Right lobe of liver (tissue), 6 donors: ENCODE data around the gene LAMC2. TPM values are rescaled to one million over a fixed set of nuclear protein-coding genes. Genes with fewer than 3 reads are reported as not detected.
A peak's percentile ranks its signal among the peaks of the same experiment; 100 is the strongest.

ENCODE experiments used
- ATAC-seq, 4 donors: fragments of 200-7000 bp; cut with Tn5 transposase; one replicate each; pipeline ENCODE4 v1.9.1; 2020; ENCODE audit warnings: mild to moderate bottlenecking in 4 of 4, moderate library complexity in 4 of 4
- DNase-seq, 3 donors: peaks; one replicate each; pipeline ENCODE4 v3.0.0-alpha.2; 2020
- H3K27ac ChIP-seq, 3 donors: fragments of 200-600 bp; one replicate each; pipeline ENCODE4 v1.8.0; 2022
- H3K27me3 ChIP-seq, 2 donors: fragments of 200-600 bp; one replicate each; pipeline ENCODE4 v1.8.0; 2022
- H3K36me3 ChIP-seq, 4 donors: fragments of 200-600 bp; sonication (generic) in 1 of 4; one replicate each; pipeline versions ENCODE4 v1.5.1 to v1.8.0; 2017 to 2022; ENCODE audit warnings: control low read depth in 1 of 4
- H3K4me1 ChIP-seq, 4 donors: fragments of 200-600 bp; sonication (generic) in 1 of 4; one replicate each; pipeline versions ENCODE4 v1.5.1 to v1.8.0; 2017 to 2022; ENCODE audit warnings: control low read depth in 1 of 4
- H3K4me3 ChIP-seq, 3 donors: fragments of 200-600 bp; one replicate each; pipeline ENCODE4 v1.8.0; 2022
- H3K9me3 ChIP-seq, 4 donors: fragments of 200-600 bp; sonication (generic) in 1 of 4; one replicate each; pipeline versions ENCODE4 v1.5.1 to v1.8.0; 2017 to 2022; ENCODE audit warnings: control low read depth in 1 of 4
- POLR2A ChIP-seq: fragments of 450-650 bp; IDR thresholded peaks from one replicate; pipeline ENCODE4 v1.6.1; 2017; ENCODE audit warnings: antibody characterized with exemption, mild to moderate bottlenecking
- WGBS: methylation state at CpG from one replicate; pipeline ENCODE4 v1.1.6; 2018; ENCODE audit warnings: low coverage, low lambda C conversion rate; ENCODE audit not compliant: insufficient coverage; ENCODE audit errors: missing lambda C conversion rate; 5-methylcytosine and 5-hydroxymethylcytosine counted together
- intact Hi-C, 2 donors: fragments of 100-400 bp; cut with DNase I; formaldehyde crosslinking; loops; one replicate each; pipeline versions ENCODE4 v1.11.2 to v1.14.1; 2022
- total RNA-seq, 6 experiments: library from RNA; depleted of rRNA in 2 of 6; stranded (reverse); fragments of >200 nt in 2 of 6; fragmentation: NEBNext Ultra II Directional in 3 of 6; extraction: Animal tissue kit (Norgen Biotek cat#: 25700) in 3 of 6; gene quantifications; one replicate each; pipeline versions ENCODE4 v1.1.0 to v1.2.4, GENCODE V29; 2016 to 2023
- TF ChIP-seq, protein P1 (sequence below), 4 donors: fragments of 200-600 bp in 3 of 4; fragments of 450-650 bp in 1 of 4; IDR thresholded peaks; one replicate each; pipeline versions ENCODE4 v1.5.1 to v1.8.0; 2016 to 2022; ENCODE audit warnings: antibody characterized with exemption in 4 of 4, mild to moderate bottlenecking in 2 of 4
- donor health status: DM: no; HTN: yes; CAD: no.
- donor health status: DM: no; HTN: no; CAD: no.
- donor health status: DM: no; HTN: no; CAD: no.
- donor health status: DM: no; HTN: yes; CAD: no.
- donor health status: DM: no; HTN: yes; CAD: no.

The LAMC2 gene
- total RNA-seq, 6 experiments from 2014 or later = 0.17 to 1.5 (median 0.49) TPM

DNA sequence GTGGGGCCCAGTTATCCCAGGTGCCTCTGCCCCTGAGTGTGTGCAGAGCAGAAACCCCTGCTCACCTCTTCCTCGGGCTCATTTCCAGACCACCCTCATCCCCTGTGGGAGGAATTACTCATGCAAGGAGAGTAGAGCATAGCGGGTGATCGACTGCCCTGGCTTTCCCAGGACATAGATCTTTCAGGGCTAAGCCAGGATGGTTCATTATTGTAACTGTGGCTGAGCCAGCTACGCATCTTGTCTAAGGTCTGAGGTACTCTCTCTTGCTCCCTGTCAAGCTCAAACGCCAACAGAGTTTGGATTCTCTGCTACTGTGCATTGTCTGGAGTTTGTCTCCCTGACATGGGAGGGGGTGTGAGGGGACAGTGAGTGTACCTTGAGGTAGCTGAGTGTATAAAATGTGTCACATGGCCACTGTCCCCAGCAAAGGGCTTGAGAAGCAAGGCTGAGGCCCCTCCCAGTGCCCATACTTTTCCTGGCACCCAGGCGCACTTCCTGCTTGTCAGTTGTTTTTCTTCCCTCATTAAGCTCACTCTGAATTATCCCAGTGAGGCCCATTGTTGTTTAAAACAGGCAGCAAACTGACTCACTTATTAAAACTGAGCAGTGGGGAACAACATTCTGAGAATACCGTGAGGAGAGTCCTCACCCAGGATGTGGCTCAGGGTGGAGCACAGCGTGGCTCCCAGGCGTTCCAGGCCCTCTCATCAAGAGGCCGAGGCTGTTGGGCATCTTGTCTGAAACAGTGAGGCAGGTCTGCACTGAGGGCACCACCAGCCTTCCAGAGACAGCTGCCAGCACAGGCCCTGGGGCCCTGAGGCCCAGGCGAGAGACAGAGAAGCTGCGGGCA, 92.9 kb downstream of the LAMC2 start:
- no peak for TF ChIP-seq POLR2A
- TF ChIP-seq, protein P1, sequence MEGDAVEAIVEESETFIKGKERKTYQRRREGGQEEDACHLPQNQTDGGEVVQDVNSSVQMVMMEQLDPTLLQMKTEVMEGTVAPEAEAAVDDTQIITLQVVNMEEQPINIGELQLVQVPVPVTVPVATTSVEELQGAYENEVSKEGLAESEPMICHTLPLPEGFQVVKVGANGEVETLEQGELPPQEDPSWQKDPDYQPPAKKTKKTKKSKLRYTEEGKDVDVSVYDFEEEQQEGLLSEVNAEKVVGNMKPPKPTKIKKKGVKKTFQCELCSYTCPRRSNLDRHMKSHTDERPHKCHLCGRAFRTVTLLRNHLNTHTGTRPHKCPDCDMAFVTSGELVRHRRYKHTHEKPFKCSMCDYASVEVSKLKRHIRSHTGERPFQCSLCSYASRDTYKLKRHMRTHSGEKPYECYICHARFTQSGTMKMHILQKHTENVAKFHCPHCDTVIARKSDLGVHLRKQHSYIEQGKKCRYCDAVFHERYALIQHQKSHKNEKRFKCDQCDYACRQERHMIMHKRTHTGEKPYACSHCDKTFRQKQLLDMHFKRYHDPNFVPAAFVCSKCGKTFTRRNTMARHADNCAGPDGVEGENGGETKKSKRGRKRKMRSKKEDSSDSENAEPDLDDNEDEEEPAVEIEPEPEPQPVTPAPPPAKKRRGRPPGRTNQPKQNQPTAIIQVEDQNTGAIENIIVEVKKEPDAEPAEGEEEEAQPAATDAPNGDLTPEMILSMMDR (IDR thresholded peaks at IDR 0.05) = no peak
- ATAC-seq (peak in 2 of 4 donors; percentile 3 to 11), DNase-seq (no peak)
- Histone ChIP-seq H3K27me3 (no peaks in the 10 kb centered on the region), H3K9me3 (no peaks in the 10 kb centered on the region), H3K27ac (peak overlapping the region in 2 of 3 donors; percentile 29 to 54), H3K4me1 (no peaks in the 10 kb centered on the region), H3K4me3 (no peak overlapping the region), H3K36me3 (no peaks in the 10 kb centered on the region)
- intact Hi-C loops = no loop called here
- WGBS = 49% methylated on average over 5 of the region's 12 CpGs

DNA sequence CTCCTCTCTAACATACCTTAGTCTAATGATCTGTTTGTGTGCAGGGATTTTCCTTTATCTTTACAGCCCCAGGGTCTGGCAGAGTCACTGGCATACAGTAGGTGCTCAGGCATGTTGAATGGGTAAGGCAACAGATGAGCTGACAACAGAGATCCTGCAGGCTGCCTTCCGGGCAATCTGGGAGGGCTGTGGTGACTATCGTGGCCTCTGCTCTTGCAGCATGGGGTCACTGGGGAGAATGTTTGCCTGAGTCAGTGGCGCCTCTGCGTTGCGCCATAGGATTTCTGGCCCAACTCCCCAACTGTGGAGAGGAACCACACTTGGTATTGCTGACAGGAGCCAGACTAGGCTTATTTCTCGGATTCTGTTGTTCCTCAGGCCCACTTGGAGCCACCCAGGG, 93.8 kb downstream of the LAMC2 start:
- peak overlapping the region in 1 of 3 donors; percentile 29 for H3K27ac ChIP-seq
- TF ChIP-seq POLR2A = no peak
- TF ChIP-seq, protein P1 (IDR thresholded peaks at IDR 0.05) = no peak
- DNase-seq = peak; percentile 57 to 74 (median 65)
- no peaks in the 10 kb centered on the region for H3K36me3 ChIP-seq
- intact Hi-C loops = no loop called here
- H3K27me3 ChIP-seq = no peaks in the 10 kb centered on the region
- no peak overlapping the region for H3K4me3 ChIP-seq
- ATAC-seq = peak; percentile 46 to 60 (median 47)
- no CpG with 5 or more reads among the region's 6 CpGs for WGBS
- H3K4me1 ChIP-seq = no peaks in the 10 kb centered on the region
- no peaks in the 10 kb centered on the region for H3K9me3 ChIP-seq

DNA sequence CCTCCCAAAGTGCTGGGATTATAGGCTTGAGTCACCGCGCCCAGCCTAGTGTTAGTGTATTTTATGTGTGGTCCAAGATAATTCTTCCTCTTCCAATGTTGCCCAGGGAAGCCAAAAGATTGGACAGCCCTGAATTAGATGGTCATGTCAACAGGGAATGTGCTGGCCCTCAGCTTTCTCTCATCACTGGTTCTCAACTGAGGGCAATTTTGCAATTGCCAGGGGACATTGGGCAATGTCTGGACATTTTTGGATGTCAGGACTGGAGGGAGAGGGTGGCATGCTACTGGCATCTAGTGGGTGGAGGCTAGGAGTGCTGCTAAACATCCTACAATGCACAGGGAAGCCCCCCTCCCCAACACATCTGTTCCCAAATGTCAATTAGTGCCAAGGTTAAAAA, 95.0 kb downstream of the LAMC2 start:
- Histone ChIP-seq H3K9me3 (no peaks in the 10 kb centered on the region), H3K4me1 (no peaks in the 10 kb centered on the region), H3K4me3 (no peak overlapping the region), H3K27ac (no peak overlapping the region), H3K27me3 (no peaks in the 10 kb centered on the region), H3K36me3 (no peaks in the 10 kb centered on the region)
- 100% methylated on average over 2 of the region's 2 CpGs for WGBS
- DNase-seq (no peak), ATAC-seq (peak in 3 of 4 donors; percentile 10 to 25 (median 12))
- TF ChIP-seq, protein P1 (IDR thresholded peaks at IDR 0.05) = no peak
- TF ChIP-seq POLR2A = no peak
- intact Hi-C loops = no loop called here

DNA sequence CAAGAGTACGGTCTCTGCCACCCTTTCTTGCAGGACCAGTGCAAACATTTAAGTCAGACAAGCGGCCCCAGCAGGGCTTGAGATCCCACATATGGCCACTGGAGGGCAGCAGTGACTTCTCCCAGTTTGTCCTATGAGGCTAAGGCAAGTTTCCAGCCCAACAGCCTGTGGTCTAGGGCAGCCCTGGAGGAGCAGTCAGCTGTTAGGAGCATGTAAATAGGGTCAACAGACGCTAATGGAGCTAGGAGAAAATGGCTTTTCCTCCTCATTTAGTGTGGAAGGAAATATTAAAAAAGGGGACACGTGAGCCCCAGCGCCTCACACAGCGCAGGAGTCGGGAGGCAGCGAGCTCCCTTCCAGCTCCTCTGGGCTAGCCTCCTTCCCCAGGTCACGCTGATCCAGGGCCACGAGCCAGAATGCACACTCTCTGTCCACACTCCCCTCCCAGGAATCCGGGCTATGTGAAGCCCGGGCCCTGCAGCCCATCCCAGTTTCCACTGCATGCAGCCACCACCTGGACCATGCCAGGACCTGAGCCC, 95.6 kb downstream of the LAMC2 start:
- WGBS = 16% methylated on average over 4 of the region's 12 CpGs

More for the DNA sequence above, 95.6 kb downstream of the LAMC2 start:
- Histone ChIP-seq H3K4me3 (no peak overlapping the region), H3K36me3 (no peaks in the 10 kb centered on the region), H3K27ac (no peak overlapping the region), H3K4me1 (no peaks in the 10 kb centered on the region), H3K9me3 (no peaks in the 10 kb centered on the region), H3K27me3 (no peaks in the 10 kb centered on the region)
- TF ChIP-seq POLR2A = no peak
- TF ChIP-seq, protein P1 (IDR thresholded peaks at IDR 0.05) = peak; percentile 88 to 93 (median 91)
- DNase-seq = peak; percentile 75 to 85 (median 84)
- ATAC-seq = peak; percentile 90 to 96 (median 92)
- intact Hi-C loops = no loop called here
